BJ (cell line): Measurements from ENCODE around the gene COPG2. TPM values are rescaled to one million over a fixed set of nuclear protein-coding genes. Genes with fewer than 3 reads are reported as not detected.
"Not testable (repeated sequence)": the region's sequence is repeated elsewhere in the genome, so short reads cannot be mapped to it uniquely, and the experiment has no call there.

Source experiments
- CTCF ChIA-PET: fragments of 350-600 bp; formaldehyde crosslinking; extraction: SDS; loops from one replicate; lab custom pipeline; 2021; ENCODE audit warnings: antibody characterized with exemption, inconsistent platforms; lab: Yijun Ruan, JAX
- POLR2A ChIA-PET: fragments of 300-600 bp; sonication (Branson Sonifier 250); formaldehyde crosslinking; extraction: SDS; loops from one replicate; lab custom pipeline; 2021; ENCODE audit warnings: antibody characterized with exemption; lab: Charles Lee
- DNase-seq: peaks from one replicate; pipeline ENCODE4 v3.0.0-alpha.2; 2011; ENCODE audit warnings: low read depth
- H3K27me3 ChIP-seq: 2 replicates; pipeline ENCODE4 v1.6.0; 2011; ENCODE audit warnings: low read length; ENCODE audit not compliant: control insufficient read depth, insufficient read depth
- H3K36me3 ChIP-seq: 2 replicates; pipeline ENCODE4 v1.5.1; 2011; ENCODE audit warnings: low read length; ENCODE audit not compliant: control insufficient read depth, insufficient read depth
- H3K4me3 ChIP-seq: 2 replicates; pipeline ENCODE4 v1.5.1; 2011; ENCODE audit warnings: low read depth, mild to moderate bottlenecking, control low read depth, low read length
- CTCF ChIP-seq: IDR thresholded peaks from 2 replicates; pipeline ENCODE4 v1.5.1; 2011; ENCODE audit warnings: low read depth, mild to moderate bottlenecking, control low read depth, inconsistent platforms, low read length, moderate library complexity; ENCODE audit not compliant: insufficient read depth
- polyA plus RNA-seq: library from polyadenylated mRNA; depleted of rRNA; stranded (reverse); fragments of >200 nt; gene quantifications from 2 replicates; pipeline ENCODE4 v1.2.3, GENCODE V29; 2011

COPG2 gene
- polyA plus RNA-seq, 1 experiment, result 22.1 TPM

DNA sequence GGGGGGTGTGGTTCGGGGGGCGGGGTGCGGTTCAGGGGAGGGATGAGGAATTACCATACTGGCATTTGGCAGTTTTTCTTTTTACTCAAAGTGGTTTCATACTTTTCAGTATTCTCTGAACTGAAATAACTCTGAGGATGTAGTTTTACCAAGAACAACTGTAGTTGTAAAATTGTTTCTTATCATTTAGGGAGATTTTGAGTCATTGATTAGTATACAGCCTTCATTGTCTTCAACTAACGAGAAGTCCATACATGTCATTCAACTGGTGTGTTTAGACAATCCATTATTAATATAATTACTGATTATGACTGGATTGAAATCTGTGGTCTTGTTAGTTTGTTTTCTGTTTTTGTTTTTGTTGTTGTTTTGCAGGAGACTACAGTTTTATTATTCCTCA, 40.8 kb downstream of the COPG2 start:
- Histone ChIP-seq H3K27me3 (no peaks in the 10 kb centered on the region), H3K36me3 (no peaks in the 10 kb centered on the region), H3K4me3 (no peak overlapping the region)
- no peak for TF ChIP-seq CTCF
- POLR2A ChIA-PET, result no interaction called here
- CTCF ChIA-PET, result no interaction called here
- DNase-seq, result no peak

DNA sequence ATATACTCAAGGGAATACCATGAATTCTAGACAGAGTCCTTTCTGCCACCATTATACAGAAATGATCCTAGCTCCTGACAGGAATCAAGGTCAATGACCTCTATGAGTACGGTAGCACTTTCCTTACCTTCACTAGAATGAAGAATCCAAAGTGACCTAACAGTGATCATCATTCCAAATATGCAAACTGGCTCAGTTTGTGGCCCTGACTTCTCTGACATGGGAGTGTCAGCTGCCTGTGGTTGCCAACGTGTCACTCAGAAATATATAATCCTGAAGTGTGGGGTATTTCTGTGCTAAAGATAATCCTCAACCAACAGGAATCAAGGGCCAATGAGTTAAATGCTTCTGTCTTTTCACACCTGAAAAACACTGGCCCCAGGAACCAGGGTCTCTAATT, 45.7 kb downstream of the COPG2 start:
- Histone ChIP-seq H3K36me3 (no peaks in the 10 kb centered on the region), H3K4me3 (no peak overlapping the region), H3K27me3 (no peaks in the 10 kb centered on the region)
- no peak for TF ChIP-seq CTCF
- ChIA-PET POLR2A (no interaction called here), CTCF (no interaction called here)
- no peak for DNase-seq

DNA sequence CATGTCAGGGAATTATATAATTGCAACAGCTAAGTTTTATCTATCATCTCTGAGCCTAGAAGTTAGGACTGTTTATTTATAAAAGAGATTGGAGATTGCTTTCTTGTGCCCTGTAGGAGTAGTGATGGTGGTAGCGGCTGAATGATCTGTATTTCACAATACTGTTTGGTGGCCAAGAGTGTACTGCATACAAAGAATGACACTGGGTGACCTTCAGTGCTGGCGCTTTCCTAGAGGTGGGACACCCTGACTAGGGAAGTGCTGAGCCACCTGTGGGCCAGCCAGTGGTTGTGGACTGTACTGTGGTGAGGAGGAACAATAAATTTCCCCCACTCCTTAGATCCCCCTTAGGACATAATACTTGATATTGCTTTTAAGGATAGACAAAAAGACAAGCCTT, 53.0 kb downstream of the COPG2 start:
- no peak for TF ChIP-seq CTCF
- CTCF ChIA-PET, result no interaction called here
- Histone ChIP-seq H3K4me3 (no peak overlapping the region), H3K27me3 (no peaks in the 10 kb centered on the region), H3K36me3 (peaks cover 3% of the 10 kb centered on the region; the same call in 1 of the 2 replicates)
- DNase-seq, result no peak
- POLR2A ChIA-PET, result no interaction called here

- POLR2A ChIA-PET, result no interaction called here
- no peak for TF ChIP-seq CTCF
- Histone ChIP-seq H3K4me3 (no peak overlapping the region), H3K27me3 (no peaks in the 10 kb centered on the region), H3K36me3 (peaks cover 3% of the 10 kb centered on the region; the same call in 1 of the 2 replicates)
- CTCF ChIA-PET, result no interaction called here
- no peak for DNase-seq
These were observed 54.1 kb downstream of the COPG2 start for GRCh38 chr7:130614449-130614848.

DNA sequence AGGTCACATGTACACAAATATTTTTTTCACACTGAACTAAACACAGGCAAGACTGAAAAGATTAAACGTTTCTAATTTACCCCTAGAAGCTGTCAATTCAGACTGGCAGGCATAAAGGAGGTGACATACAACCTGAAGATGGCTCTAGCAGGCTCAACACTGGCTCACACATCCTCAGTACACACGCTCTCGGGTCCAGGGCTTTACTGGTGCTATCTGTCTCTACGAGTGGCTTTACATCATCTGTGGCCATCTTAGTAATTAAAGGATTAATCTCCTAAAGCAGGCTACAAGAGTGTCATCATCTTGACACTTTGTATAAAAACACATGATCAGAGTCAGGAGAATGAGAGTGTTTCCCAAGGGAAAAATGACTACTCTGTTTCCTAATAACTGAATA, 57.3 kb downstream of the COPG2 start:
- POLR2A ChIA-PET, result no interaction called here
- H3K36me3 ChIP-seq, result peaks cover 3% of the 10 kb centered on the region; the same call in 1 of the 2 replicates
- TF ChIP-seq CTCF, result no peak
- CTCF ChIA-PET, result no interaction called here
- no peak for DNase-seq
- no peak overlapping the region for H3K4me3 ChIP-seq
- H3K27me3 ChIP-seq, result no peaks in the 10 kb centered on the region

DNA sequence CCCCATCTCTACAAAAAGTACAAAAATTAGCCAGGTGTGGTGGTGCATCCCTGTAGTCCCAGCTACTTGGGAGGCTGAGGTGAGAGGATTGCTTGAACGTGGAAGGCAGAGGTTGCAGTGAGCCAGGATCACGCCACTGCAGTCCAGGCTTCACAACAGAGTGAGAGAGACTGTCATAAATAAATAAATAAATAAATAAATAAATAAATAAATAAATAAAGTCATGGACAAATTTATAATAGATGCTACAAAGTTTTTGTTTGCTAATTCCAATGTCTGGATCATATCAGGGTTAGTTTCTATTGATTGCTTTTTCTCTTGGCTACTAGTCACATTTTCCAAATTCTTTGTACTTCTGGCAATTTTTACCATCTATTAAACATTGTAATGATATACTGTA, 61.5 kb downstream of the COPG2 start:
- H3K27me3 ChIP-seq, POLR2A ChIA-PET, H3K4me3 ChIP-seq, H3K36me3 ChIP-seq, DNase-seq: not testable (repeated sequence)
- CTCF ChIA-PET, result interaction anchor here (0.6 kb wide), 1 partner anchor 49 kb away, joined by 3 read pairs; no protein-coding TSS in a partner anchor
